Mammary epithelial cell (primary cell): ENCODE data around the gene RPA1.

Experiments used
- CTCF ChIP-seq, 2 donors: IDR thresholded peaks in 1 of 2; conservative IDR thresholded peaks in 1 of 2; 2 replicates each; pipeline ENCODE4 v1.5.1; 2011 to 2012; ENCODE audit warnings: inconsistent platforms in 2 of 2, low read length in 2 of 2, mild to moderate bottlenecking in 2 of 2, control low read depth in 1 of 2, low read depth in 1 of 2; ENCODE audit not compliant: insufficient read depth in 1 of 2; ENCODE audit errors: extremely low read depth in 1 of 2
- EZH2 ChIP-seq: IDR thresholded peaks from 2 replicates; pipeline ENCODE4 v1.6.1; 2012; ENCODE audit warnings: low read length, inconsistent platforms, borderline replicate concordance

GRCh38 chr17:1913702-1914101, 83.9 kb downstream of the RPA1 start:
- no peak for TF ChIP-seq EZH2
- no peak for TF ChIP-seq CTCF (conservative IDR thresholded peaks at IDR 0.05 in 1 of 2, IDR thresholded peaks at IDR 0.05 in 1 of 2; ENCODE audit: extremely low read depth in 1 of 2, insufficient read depth in 1 of 2, low read depth in 1 of 2, low read length in 2 of 2)
